Embryonic facial prominence (tissue), 1 donor: Measurements from ENCODE around the gene PLXNA4.

Experiments
- DNase-seq: peaks from one replicate; pipeline ENCODE4 v3.0.0-alpha.2; 2016; ENCODE audit errors: extremely low spot score

Gene PLXNA4

DNA sequence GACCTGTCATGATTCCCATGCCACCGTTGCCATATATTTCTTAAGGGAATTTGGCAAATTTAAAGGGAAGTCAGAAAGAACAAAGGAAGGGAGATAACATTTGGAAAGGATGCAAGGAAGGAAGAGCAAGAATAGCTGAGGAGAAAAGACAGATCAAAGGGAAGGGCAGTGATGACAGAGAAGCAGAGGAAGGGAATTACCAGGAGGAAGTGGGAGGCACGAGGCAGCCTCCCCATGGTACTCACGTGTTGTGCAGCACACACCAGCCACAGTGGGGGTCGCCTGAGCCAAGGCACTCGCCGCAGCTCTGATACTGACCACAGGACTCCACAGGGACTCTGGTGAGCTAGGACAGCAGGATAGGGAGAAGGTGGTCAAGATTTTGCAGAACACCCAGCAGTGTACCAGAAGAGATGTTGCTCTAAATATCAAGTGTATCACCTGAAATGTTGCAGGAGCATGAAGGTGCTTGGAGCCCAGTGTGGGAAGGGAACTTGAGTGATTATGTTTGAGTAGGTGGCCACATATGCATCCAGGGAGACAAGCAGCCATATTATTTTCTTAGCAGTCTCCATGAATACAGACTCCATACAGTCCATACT lies 335.3 kb downstream of the PLXNA4 start:
- DNase-seq = no peak

DNA sequence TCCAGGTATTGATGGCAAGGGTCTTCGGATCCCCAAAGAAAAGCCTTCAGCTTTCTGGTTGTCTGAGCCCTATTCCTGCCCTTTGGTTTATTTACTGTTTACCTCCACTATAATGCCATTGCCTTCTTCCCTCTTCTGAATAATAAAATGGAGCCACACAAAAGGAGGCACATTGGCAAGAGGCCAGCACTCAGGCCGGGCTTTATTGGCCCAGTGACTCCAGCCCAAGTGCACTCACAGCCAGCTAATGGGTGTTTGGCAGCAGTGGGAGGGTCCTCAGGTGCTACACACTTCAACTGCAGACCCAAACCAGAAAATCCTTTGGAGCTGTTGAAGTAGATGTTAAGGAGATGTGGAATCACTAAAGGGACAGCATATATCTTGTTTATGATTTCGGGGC lies 336.0 kb downstream of the PLXNA4 start:
- DNase-seq = no peak

DNA sequence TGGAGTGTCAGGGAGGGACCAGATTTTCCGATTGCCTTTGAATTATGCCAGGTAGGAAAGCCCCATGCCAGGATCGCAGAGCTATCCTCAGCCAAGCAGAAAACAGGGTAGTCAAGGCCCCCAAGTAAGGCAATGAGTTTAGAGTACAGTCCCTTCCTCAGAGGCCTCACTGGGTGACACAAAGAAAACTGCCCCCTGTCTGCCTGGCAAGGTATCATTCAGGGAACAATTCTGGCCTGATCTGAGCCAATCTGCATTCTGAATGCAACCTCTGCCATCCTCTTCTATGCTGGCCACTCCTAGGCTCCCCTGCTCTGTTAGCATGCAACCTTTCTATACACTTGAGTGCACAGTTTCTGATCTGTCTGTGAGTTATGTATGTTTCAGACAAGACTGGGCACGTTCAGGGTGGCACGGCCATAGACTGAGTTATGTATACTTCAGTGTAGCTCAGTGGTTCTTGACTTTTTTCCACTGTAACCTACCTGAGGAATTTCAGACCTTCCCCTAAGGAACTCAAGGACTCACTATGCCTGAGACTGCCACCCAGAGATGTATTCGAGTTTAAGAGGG lies 336.8 kb downstream of the PLXNA4 start:
- no peak for DNase-seq

DNA sequence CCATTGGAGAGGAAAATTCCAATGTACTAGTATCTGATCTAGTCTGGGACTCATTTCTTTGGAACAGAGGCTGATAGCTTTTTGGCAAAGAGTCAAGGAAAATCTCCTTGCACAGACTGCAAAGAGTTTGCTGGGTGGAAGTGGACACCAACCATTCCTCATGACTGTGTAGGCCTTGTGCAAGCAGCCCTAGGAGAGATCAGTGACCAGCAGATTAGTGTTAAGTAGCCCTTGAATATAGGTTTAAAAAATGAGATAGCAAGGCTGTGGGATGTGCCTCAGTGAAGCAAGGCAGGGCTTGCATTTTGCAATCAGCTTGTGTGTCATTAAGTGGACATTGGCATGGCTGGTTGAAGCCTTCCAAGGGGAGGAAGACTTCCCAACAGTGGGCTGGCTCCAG lies 341.6 kb downstream of the PLXNA4 start:
- DNase-seq = no peak

DNA sequence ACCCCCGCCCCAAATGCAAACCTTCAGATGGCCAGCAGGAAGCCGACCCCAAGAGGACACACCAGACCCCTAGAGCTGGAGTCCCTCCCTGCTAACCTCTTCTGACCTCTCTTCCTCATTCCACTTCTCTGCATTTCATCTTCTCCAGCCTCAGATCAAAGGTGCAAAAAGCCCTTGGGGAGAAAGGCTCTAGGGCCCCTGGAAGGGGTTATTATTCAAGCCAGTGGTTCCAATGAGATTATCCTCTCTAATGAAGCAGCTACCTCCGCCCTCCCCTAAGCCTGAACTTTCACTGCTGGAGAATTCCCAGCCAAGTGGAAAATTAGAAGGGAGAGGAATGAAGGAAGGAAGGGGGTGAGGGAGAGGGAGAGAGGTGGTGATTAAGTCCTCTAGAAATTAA lies 343.9 kb downstream of the PLXNA4 start:
- DNase-seq = no peak

DNA sequence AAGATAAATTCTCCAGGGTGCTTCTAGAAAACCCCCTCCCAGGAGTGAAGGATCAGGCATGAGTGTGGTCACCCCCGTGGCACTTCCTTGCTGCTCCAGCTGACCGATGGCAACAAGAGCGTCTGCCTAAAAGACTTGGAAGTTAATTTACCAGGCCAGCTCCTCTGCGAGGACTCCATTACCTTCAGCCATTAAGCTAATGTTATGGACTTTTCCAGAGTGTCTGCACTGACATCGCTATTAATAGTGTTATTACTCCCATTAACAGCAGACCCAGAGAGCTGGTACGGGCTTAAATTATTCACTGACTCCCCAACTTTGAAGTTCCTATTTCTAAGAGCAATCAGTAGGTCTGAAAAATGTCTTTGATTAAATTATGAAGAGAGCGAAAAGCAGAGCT lies 345.8 kb downstream of the PLXNA4 start:
- no peak for DNase-seq

DNA sequence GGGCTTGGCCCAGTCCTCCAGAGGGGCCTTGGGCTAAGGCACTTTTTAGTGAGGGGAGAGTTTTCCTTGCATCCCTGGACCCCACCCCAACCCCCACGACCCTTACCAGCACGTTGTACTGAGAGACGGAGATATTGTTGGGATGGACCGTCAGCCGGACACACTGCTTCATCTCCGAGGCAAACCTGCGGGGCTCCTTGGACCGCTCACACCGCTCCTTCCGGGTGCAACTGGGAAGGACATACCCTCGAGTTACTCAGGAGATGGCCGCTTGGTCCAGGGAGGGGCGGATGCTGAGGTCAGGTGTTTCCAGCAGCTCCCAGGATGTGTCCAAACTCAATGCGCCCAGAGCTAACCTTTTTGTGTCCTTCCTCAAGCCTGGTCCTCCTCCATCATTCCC lies 348.0 kb downstream of the PLXNA4 start:
- no peak for DNase-seq

DNA sequence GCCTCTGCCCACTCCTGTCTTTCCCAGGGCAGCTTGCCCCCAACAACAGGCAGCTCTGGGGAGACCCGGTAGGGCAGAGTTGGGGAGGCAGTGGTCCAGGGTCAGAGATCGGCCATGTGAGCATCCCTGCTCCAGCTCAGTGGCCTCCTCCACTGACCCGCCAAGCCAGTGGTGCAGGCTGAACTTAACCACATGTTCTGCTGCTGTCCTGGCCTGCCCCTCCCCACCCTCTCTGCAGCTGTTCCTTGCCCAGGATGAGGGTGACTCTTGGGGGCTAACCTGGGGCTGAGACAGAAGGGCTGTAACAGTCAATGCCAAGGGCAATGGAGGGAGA lies 349.3 kb downstream of the PLXNA4 start:
- no peak for DNase-seq

DNA sequence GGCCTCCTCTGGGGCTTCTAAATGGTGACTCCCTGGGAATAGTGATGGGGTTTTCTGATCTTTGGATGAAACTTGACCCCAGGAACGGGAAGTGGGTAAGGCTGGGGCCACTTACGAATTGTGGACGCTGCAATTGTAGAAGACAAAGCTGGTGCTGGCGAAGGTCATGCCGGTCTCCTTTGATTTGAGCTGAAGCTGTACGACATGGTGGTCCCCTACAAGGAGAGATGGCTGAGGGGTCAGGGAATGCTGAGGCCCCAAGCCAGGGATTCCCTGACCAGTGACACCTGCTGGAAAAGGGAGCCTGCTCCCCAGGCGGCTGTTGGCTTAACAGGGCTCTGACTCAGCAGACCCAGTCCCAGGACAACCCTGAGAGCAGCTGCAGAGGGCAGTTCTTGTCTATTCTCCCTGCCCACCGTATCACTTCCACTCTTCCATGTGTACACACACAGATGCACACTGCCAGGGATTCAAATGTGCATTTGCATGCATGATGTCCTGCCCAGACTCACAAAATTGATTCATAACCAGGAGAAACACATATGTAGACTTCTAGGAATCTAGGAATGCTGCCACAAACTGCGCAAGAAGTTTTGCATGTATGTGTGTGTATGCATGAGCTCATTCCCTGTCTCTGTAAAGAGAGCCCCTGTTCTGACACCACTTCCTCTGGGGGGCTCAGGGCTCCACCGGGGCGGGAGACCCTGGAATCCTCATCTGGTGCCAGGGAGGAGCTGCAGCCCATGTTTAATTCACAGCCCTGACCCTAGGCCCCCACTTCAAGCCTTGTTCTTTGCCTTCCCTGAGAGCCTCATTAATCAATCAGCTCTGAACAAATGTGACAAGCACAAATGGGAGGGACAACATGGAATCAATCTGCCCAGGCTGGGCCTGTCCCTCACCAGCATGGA lies 350.0 kb downstream of the PLXNA4 start:
- peak; percentile 12 for DNase-seq

DNA sequence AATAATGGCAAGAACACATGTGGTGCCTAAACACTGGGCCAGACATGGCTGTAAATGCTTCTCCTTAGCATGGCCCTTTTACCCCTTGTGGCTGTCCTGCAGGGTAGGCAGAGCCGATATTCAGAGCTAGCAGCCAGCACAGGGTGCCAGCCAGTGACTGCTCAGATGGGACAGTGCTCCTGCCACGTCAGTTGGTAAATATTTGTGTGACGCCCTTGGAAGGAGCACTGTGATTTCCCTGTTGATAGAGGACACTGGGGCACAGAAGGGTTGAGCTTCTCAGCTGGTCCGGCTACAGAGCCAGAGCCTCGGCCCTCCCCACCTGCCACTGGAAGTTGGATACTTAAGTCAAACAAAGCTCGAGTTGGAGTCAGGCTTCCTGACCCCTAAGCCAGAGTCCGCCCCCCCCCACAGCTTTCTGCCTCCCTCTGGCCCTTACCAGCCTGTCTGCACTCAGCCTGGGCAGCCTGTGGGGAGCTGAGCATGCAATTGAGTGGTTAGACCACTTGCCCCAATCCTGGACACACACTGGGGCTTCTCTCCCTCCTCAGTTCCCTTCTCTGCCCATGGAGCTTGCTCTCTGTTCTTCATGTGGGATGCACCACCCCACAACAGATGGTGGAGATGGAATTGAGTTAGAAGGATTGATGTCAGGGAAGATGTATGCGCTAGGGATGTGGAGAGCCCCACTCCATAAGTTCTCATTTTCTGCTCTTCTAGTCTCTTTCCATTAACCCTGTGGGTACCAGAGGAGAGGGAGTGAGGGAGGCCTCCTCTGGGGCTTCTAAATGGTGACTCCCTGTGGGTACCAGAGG lies 350.8 kb downstream of the PLXNA4 start:
- no peak for DNase-seq

DNA sequence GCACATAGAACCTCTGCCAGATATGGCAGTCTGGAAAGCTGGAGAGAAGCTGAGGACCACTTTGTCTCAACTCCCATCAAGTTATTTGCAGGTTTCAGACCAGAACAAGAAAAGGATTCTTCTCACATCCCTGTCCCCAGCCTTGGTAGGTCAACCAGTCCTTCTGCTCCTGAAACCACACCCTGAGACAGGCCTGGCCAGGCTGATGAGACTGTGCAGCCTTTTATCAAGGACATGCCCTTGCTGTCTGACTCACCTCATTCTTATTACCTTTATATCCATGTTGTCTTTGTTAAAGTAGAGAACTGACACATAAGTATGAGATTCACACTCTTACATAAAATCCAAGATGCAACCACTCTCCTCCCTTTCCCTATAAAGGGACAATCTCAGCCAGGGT lies 354.9 kb downstream of the PLXNA4 start:
- DNase-seq = no peak

DNA sequence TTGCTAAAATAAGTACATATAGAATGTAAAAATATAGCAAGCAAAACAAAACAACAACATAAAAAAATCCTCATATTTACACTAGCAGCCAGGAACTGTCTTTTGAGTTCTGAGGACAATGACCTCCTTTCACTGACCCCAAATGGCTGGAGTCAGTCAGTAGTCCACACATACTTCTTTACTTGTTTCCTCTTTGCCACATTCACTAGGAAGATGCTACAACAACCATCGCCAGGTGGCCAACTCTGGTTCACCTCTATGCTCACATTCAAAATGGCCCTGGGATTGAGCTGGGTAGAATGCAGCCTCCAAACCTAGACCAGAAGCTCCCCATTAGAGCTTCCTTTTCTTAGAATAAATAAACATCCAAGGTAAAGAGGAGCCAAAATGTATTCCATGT lies 356.2 kb downstream of the PLXNA4 start:
- no peak for DNase-seq

DNA sequence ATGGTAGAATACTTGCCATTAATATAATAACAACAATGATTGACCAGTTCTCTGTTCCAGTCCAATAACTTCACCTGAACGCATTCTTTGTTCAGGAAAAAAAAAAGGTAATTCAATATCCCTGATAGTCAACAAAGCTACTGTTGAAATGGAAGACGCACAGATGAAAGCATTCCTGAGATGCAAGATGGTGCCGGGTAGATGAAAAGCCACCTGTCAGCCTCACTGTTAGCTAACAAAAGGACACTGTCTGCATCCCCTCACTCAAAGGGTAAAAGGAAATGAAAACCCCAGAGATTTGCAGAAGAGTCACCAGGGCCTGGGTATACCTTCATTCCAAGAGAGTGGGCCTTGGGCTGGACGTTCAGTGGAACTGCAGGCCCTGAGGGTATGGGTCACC lies 357.4 kb downstream of the PLXNA4 start:
- no peak for DNase-seq

DNA sequence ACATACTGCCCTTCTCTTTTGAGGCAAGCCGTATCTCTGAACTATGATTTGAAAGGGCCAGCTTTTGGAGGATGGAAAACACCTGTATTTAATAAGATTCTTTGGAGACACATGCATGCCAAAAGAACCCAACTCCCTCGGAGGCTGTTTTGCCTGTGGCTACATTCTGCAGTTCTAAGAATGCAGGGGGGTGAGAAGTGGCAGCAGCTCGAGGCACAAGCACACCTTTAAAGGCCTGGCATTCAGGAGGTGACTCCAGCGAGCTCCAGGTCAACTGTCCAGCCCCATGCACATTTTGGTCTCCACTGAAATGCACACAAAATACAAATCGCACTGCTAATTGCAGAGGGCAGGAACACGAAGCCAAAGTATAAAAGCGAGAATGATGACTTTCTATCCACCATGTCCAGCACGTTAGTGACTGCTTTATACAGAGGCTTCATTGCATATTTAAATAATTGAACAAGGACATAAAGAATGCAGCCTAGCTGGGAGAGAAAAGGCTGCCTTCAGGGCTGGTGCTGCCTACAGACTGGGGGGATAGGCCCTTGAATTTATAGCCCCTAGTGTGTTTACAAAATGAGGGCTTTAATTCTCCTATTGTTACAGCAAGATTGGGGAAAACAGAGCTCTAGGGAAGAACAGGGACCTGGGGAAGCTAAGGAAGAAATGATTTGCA lies 359.3 kb downstream of the PLXNA4 start:
- DNase-seq = no peak

DNA sequence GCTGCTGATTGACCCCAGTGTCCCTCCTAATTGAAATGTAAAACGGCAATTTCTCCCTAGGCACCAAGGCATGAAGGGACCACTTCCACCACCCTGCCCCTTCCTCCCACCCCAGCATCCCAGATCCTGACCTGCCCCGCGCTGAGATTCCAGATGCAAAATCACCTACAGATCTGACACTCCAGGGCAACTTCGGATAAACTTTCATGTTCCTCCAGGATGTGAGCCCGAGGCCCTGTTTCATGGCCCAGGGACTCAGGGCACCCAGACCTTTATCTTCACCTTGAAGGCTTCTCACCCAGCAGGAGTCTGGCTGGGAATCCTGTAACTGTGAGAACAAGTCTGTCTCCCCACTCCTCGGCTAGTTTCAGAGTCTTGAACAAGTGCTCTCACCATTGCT lies 361.8 kb downstream of the PLXNA4 start:
- DNase-seq = no peak

DNA sequence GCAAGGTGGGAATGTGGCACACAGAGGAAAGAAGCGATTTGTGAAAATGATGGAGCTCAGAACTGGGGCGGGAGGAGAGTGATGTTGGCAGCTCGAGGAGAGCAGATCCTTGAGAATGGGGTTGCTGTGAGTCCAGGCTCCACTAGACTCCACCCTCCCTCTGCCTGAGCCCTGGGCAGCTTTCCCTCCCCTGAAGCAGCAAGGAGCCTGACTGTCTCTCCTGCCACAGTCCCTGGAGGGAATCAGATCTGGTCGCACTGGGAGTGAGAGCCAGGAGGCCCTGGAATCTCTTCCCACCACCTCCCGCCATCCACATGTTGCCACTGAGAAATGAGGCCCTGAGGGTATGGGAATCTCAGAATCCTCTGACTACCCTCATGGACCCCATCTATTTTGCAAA lies 362.7 kb downstream of the PLXNA4 start:
- no peak for DNase-seq

DNA sequence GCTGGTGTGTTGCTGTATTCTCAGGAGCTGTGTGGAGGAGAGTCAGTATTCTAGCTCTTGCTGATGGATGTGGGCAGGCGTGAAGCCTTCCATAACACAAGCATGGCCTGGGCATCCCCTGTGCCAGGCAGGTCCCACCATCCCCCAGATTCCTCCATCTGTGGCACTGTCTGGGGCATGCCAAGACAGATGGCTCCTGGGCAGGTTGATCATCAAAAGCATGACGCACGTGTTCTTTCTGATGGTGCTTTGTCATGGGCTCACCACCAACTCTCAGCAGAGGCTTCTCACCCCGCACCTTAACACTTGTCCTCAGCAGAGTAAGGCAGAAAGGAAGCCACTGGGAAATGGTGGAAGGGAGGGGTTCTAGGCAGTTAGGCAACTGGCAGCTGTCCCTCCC lies 364.3 kb downstream of the PLXNA4 start:
- DNase-seq = no peak

DNA sequence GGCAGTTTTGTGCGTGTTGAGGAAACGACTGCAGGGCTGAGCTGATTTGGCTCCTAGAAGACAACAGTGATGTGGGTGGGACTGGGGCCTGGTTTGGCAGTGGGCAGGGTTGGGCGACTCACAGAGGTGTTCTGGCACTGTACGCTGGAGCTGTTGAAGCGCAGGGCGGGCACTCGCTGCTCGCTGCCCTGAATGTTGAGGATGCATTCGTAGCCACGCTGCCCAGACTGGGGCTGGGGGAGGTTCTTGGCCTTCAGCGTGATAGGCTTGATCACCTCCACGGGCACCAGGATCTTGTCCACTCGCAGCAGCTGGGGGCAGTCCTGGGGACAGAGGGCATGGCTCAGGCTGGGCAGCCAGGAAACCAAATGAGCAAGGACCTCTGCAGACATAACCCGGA lies 365.4 kb downstream of the PLXNA4 start:
- no peak for DNase-seq

DNA sequence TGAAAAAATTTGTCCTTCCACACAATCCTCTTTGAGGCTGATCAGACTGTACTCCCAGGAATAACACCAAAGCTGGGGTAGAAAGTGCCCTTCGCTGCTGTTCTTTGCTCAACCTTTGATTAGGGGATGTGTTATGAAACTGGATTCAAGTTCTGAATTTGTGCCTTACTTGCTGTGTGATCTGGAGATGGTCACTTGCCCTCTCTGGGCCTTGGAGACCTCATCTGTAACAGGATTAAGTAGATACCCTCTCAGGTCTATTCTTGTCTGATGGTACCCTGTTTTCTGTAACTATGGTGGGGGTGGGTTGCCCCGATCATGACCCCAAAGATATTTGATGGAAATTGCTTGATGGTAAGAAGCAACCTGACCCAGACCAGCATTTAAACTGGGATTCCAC lies 368.5 kb downstream of the PLXNA4 start:
- no peak for DNase-seq

DNA sequence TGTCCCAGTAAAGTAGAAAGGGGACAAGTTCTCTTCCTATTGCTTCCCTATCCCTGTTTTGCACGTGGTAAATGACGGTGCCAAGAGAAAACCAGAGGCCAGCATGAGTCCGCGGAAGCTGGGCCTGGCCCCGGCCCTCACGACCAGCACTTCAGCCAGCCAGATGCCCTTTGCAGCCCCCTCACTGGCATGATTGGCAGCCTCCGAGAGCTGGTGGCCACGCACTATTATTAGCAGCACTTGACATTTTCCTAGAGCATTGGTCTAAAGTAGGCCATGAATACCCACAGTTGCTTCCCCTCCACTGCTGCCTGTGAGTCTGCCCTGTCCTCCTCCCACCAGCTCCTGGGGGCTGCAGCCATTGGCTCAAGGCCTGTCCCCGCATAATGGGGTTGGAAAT lies 369.1 kb downstream of the PLXNA4 start:
- DNase-seq = no peak

DNA sequence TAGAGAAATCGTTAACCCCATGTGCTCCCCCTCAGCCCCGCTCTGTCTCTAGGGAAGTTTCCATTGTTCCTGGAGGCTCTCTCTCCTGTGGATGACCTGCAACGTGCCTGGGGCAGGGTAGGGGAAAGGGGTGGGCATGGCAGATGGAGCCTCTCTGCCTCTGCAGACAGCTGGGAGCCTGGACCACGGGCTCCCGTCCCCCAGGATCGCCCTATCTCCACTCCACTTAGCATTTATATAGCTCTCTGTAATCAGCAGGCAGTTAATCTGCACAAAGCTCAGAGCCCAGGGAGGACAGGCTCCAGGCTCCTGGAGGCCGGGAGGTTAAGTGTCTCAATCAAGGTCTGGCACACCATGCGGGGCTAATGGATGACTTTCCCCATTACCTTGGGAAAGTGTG lies 369.7 kb downstream of the PLXNA4 start:
- no peak for DNase-seq

DNA sequence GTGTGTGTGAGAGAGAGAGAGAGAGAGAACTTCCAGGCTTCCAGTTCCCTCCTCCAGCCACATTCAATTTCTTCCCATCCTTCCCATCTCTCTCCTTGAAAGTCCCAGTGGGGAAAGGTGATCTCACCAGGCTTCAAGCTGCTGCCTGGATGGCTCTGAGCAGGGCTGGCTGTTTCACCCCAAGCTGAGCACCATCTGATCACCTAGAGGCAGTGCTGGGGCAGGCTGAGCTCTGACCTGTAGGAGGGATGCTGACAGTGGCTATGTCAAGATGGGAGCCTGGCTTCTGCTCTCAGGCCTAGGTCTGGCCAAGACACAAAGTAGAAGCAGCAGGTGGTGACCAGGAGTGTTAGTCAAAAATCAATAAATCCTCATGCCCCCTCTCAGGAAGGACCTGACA lies 370.8 kb downstream of the PLXNA4 start:
- DNase-seq = no peak
